ENCODE data around the gene XYLT1.

Gene XYLT1

DNA sequence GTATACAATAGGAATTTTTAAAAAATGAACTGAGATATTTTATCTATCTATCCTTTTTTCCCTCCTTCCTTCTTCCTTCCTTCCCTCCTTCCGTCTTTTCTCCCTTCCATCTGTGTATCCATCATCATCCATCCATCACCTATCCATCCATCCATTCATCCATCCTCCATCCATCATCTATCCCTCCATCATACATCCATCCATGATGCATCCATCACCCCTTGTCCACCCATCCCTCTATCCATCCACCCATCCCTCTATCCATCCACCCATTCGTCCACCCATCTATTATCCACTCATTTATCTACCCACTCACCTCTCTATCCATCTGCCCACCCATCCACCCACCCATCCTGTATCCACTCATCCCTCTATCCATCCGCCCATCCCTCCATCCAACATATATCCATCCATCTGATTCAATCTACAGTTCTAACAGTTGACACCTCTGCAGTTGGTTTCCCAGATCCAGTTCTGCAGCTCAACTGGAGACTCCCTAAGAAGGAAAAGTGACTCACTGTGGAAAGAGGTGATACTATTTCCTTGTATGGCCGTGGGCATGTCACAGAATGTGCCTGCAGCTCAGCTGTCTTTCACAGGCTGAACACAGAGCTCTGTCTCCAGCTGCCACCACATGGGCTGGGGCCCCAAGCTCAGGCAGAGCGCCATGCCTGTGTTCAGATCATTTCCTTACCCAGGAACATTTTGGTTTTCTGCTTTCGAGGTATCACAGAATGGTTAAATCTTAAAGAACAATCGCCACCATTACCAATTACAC, 130.8 kb downstream of the XYLT1 start:
- Histone ChIP-seq H3F3A (ENCODE audit: control insufficient read depth, insufficient read depth) (no peaks in the 10 kb centered on the region), H3K4me2 (ENCODE audit: low read length) (no peak overlapping the region), H4K20me1 (ENCODE audit: control insufficient read depth, insufficient read depth, low read depth, low read length) (no peaks in the 10 kb centered on the region), H3K79me2 (ENCODE audit: control insufficient read depth, low read length) (no peaks in the 10 kb centered on the region), H3K36me3 (ENCODE audit: control insufficient read depth, low read length) (no peaks in the 10 kb centered on the region), H3K27ac (ENCODE audit: low read depth, low read length) (no peak overlapping the region), H3K27me3 (ENCODE audit: control insufficient read depth, low read length) (no peaks in the 10 kb centered on the region), H3K9me2 (replicated peaks; ENCODE audit: control insufficient read depth, low read length) (no peaks in the 10 kb centered on the region), H3K4me3 (ENCODE audit: low read length) (no peak overlapping the region), H3K9me3 (ENCODE audit: control insufficient read depth, insufficient read depth, low read length) (no peaks in the 10 kb centered on the region), H3K4me1 (ENCODE audit: control insufficient read depth, low read length) (peaks cover 25% of the 10 kb centered on the region)
- TF ChIP-seq, protein P1, sequence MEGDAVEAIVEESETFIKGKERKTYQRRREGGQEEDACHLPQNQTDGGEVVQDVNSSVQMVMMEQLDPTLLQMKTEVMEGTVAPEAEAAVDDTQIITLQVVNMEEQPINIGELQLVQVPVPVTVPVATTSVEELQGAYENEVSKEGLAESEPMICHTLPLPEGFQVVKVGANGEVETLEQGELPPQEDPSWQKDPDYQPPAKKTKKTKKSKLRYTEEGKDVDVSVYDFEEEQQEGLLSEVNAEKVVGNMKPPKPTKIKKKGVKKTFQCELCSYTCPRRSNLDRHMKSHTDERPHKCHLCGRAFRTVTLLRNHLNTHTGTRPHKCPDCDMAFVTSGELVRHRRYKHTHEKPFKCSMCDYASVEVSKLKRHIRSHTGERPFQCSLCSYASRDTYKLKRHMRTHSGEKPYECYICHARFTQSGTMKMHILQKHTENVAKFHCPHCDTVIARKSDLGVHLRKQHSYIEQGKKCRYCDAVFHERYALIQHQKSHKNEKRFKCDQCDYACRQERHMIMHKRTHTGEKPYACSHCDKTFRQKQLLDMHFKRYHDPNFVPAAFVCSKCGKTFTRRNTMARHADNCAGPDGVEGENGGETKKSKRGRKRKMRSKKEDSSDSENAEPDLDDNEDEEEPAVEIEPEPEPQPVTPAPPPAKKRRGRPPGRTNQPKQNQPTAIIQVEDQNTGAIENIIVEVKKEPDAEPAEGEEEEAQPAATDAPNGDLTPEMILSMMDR (IDR thresholded peaks at IDR 0.05; ENCODE audit: low read depth, low read length, poor library complexity, severe bottlenecking): no peak
- no peak for TF ChIP-seq EZH2phosphoT487 (IDR thresholded peaks at IDR 0.05; ENCODE audit: borderline replicate concordance, low read length)

DNA sequence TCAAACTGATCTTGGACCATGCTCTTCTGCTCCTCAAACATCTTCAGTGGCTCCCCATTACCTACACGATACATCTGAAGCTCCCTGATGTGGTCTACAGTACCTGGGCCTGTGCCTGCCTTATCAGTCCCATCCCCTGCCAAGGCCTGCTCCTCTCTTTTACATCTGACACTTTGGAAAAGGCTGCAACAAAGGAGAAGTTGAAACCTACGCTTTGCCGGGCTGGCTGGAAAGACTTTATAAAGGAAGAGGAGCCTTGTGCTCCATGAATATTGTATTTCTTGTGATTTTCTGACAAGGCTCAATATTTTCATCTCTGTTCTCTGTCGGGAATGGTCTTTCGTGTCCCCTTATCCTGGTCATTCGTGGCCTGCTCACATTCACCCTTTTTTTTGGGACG, 132.5 kb downstream of the XYLT1 start:
- H3K27me3 ChIP-seq (ENCODE audit: control insufficient read depth, low read length): no peaks in the 10 kb centered on the region
- H3K4me2 ChIP-seq (ENCODE audit: low read length): no peak overlapping the region
- H4K20me1 ChIP-seq (ENCODE audit: control insufficient read depth, insufficient read depth, low read depth, low read length): no peaks in the 10 kb centered on the region
- no peaks in the 10 kb centered on the region for H3K9me3 ChIP-seq (ENCODE audit: control insufficient read depth, insufficient read depth, low read length)
- H3K4me3 ChIP-seq (ENCODE audit: low read length): no peak overlapping the region
- H3F3A ChIP-seq (ENCODE audit: control insufficient read depth, insufficient read depth): no peaks in the 10 kb centered on the region
- no peaks in the 10 kb centered on the region for H3K36me3 ChIP-seq (ENCODE audit: control insufficient read depth, low read length)
- H3K4me1 ChIP-seq (ENCODE audit: control insufficient read depth, low read length): peaks cover 28% of the 10 kb centered on the region
- no peaks in the 10 kb centered on the region for H3K79me2 ChIP-seq (ENCODE audit: control insufficient read depth, low read length)
- TF ChIP-seq, protein P1 (IDR thresholded peaks at IDR 0.05; ENCODE audit: low read depth, low read length, poor library complexity, severe bottlenecking): no peak
- no peak for TF ChIP-seq EZH2phosphoT487 (IDR thresholded peaks at IDR 0.05; ENCODE audit: borderline replicate concordance, low read length)
- H3K9me2 ChIP-seq (replicated peaks; ENCODE audit: control insufficient read depth, low read length): no peaks in the 10 kb centered on the region
- H3K27ac ChIP-seq (ENCODE audit: low read depth, low read length): no peak overlapping the region

DNA sequence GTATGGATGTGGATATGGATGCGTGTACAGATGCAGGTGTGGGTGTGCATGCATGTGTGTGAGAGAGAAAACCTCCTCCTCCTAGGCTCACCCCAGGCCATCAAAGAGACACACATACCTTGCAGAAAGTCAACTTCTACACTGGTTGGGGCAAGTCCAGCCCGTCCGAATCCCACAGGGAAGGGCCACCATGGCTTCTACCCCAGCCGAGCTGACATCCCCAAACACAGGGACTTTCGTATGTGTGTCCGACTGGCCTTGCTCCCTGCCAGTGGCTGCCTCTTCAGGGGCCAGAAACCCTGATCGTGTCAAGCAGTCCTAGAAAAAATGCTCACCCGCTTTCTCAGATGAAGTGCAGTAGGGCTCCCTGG, 134.2 kb downstream of the XYLT1 start:
- H3K9me2 ChIP-seq (replicated peaks; ENCODE audit: control insufficient read depth, low read length): no peaks in the 10 kb centered on the region
- no peak overlapping the region for H3K27ac ChIP-seq (ENCODE audit: low read depth, low read length)
- no peaks in the 10 kb centered on the region for H3K9me3 ChIP-seq (ENCODE audit: control insufficient read depth, insufficient read depth, low read length)
- no peak overlapping the region for H3K4me2 ChIP-seq (ENCODE audit: low read length)
- H3K4me3 ChIP-seq (ENCODE audit: low read length): no peak overlapping the region
- H3K4me1 ChIP-seq (ENCODE audit: control insufficient read depth, low read length): peaks cover 16% of the 10 kb centered on the region
- H3K27me3 ChIP-seq (ENCODE audit: control insufficient read depth, low read length): no peaks in the 10 kb centered on the region
- 0 out of 2 replicates have a peak, but pooled peaks cover 1% of the 10 kb centered on the region for H4K20me1 ChIP-seq (ENCODE audit: control insufficient read depth, insufficient read depth, low read depth, low read length)
- no peaks in the 10 kb centered on the region for H3K79me2 ChIP-seq (ENCODE audit: control insufficient read depth, low read length)
- no peaks in the 10 kb centered on the region for H3F3A ChIP-seq (ENCODE audit: control insufficient read depth, insufficient read depth)
- TF ChIP-seq, protein P1 (IDR thresholded peaks at IDR 0.05; ENCODE audit: low read depth, low read length, poor library complexity, severe bottlenecking): no peak
- TF ChIP-seq EZH2phosphoT487 (IDR thresholded peaks at IDR 0.05; ENCODE audit: borderline replicate concordance, low read length): no peak
- H3K36me3 ChIP-seq (ENCODE audit: control insufficient read depth, low read length): no peaks in the 10 kb centered on the region

Measured in DOHH2 (cell line).